Astrocyte of the cerebellum (primary cell): ENCODE measurements around the gene RCVRN.

Experiments
- DNase-seq: peaks from one replicate; pipeline ENCODE4 v3.0.0-alpha.2; 2011; ENCODE audit warnings: low read depth
- H3K4me3 ChIP-seq: 2 replicates; pipeline ENCODE4 v1.5.1; 2011; ENCODE audit warnings: mild to moderate bottlenecking, low read depth, low read length, moderate library complexity
- in situ Hi-C: cut with HindIII; loops from 2 replicates; pipeline ENCODE4 v1.10.0; 2017; ENCODE audit warnings: low sequenced_read_pairs
- TF ChIP-seq, protein P1 (sequence below): IDR thresholded peaks from 2 replicates; pipeline ENCODE4 v1.5.1; 2012; ENCODE audit warnings: low read length, low read depth, moderate library complexity, mild to moderate bottlenecking; ENCODE audit errors: missing control alignments

Gene RCVRN

DNA sequence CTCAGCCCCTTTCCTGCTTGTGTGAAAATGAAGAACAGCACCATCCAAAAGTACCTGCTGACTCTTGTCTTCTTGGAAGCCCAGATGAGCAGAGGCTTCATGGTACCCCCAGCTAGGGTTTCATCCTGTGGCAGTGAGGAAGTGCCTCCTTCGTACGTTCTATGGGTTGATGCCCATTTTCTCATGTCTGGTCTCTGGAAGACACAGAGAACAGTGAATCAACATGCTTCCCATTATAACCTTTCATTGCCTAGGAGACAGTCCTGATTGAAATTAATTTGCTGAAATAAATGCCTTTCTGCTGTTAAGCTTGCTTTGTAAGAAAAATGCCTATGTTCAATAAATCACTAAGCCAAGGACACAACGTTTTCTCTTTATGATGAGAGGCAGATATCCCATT lies 36.5 kb downstream of the RCVRN start:
- DNase-seq, result no peak
- TF ChIP-seq, protein P1, sequence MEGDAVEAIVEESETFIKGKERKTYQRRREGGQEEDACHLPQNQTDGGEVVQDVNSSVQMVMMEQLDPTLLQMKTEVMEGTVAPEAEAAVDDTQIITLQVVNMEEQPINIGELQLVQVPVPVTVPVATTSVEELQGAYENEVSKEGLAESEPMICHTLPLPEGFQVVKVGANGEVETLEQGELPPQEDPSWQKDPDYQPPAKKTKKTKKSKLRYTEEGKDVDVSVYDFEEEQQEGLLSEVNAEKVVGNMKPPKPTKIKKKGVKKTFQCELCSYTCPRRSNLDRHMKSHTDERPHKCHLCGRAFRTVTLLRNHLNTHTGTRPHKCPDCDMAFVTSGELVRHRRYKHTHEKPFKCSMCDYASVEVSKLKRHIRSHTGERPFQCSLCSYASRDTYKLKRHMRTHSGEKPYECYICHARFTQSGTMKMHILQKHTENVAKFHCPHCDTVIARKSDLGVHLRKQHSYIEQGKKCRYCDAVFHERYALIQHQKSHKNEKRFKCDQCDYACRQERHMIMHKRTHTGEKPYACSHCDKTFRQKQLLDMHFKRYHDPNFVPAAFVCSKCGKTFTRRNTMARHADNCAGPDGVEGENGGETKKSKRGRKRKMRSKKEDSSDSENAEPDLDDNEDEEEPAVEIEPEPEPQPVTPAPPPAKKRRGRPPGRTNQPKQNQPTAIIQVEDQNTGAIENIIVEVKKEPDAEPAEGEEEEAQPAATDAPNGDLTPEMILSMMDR, result no peak
- in situ Hi-C loops, result no loop called here
- no peak overlapping the region for H3K4me3 ChIP-seq

GRCh38 chr17:9865586-9865985 lies 39.5 kb downstream of the RCVRN start:
- H3K4me3 ChIP-seq, result no peak overlapping the region
- in situ Hi-C loops, result no loop called here
- TF ChIP-seq, protein P1, result no peak
- DNase-seq, result no peak

DNA sequence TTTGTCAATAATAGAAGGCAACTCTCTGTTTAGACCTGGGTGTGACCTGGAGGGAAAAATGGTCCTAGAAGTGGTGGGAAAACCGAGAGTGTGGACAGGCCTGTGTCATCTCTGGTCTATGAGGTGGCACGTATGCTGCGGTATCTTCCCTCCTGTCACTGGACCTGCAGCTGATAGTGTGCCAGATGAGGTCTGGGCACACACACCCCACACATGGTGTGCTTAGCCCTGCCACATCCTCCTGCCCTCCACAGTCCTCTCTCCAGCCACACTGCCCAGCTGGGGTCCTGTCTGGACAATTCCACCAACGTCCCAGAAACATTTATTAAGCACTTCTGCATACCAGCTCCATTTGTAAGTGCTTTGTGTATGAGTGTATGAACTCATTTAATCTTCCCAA lies 42.1 kb downstream of the RCVRN start:
- H3K4me3 ChIP-seq, result no peak overlapping the region
- DNase-seq, result no peak
- TF ChIP-seq, protein P1, result no peak
- in situ Hi-C loops, result no loop called here

- DNase-seq, result no peak
- in situ Hi-C loops, result no loop called here
- TF ChIP-seq, protein P1, result no peak
- no peak overlapping the region for H3K4me3 ChIP-seq
These were observed 42.9 kb downstream of the RCVRN start for GRCh38 chr17:9862220-9862619.

DNA sequence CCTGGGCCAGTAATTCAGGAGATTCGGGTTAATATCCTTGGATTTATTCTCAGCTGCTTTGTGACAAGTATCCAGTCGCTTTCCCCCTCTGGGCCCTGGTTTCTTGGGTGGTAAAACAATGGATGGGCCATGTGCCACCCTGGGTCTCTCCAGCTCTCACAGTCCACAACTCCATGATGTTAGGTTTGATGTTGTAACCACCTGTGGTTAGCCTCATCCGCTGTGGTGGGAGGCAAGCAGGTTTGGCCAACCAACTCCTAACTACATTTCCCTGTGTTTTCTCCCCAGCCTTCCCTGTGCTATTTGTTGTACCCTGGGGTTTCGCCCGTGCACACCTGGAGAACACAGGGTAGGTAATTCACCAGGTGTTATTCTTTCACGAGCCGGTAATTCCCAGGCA lies 44.2 kb downstream of the RCVRN start:
- in situ Hi-C loops, result no loop called here
- TF ChIP-seq, protein P1, result no peak

DNA sequence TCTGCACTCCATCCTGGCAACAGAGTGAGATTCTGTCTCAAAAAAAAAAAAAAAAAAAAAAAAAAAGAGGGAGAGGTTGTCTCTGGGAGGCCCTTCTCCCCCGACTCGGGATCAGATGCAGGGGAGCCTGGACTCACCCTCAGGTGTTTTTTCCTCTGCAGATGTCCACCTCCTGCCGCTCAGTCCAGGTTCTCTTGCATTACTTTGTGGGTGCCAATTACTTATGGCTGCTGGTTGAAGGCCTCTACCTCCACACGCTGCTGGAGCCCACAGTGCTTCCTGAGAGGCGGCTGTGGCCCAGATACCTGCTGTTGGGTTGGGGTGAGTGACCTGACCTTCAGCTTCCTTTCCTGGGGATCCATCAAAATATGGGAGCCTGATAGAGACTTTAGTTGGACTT lies 45.3 kb downstream of the RCVRN start:
- DNase-seq, result no peak
- no peak overlapping the region for H3K4me3 ChIP-seq
- TF ChIP-seq, protein P1, result no peak
- in situ Hi-C loops, result no loop called here

More for the DNA sequence above, 44.2 kb downstream of the RCVRN start:
- no peak overlapping the region for H3K4me3 ChIP-seq
- DNase-seq, result no peak

DNA sequence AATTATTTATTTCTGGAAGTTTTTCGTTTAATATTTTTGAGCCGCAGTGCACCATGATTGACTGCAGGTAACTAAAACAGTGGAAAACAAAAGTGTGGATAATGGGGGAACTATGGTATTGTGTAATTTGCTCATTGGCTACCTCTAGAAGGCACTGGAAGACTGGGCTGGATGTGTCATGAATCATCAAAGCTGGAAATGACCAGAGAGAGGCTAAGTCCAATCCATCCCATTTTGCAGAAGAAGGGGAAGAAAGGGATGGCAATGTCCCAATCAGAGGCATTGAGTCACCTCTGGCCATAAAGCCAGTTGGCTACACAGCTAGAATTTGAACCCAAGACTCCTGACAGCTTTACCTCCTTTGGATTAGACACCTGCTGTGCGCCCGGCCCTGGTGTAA lies 50.0 kb downstream of the RCVRN start:
- TF ChIP-seq, protein P1, result no peak
- DNase-seq, result no peak
- no peak overlapping the region for H3K4me3 ChIP-seq
- in situ Hi-C loops, result no loop called here
